BJ (cell line): ENCODE measurements around the gene MYOCD. TPM values are rescaled to one million over a fixed set of nuclear protein-coding genes. Genes with fewer than 3 reads are reported as not detected.

Experiments used
- CTCF ChIA-PET: fragments of 350-600 bp; formaldehyde crosslinking; extraction: SDS; loops from one replicate; lab custom pipeline; 2021; ENCODE audit warnings: antibody characterized with exemption, inconsistent platforms; lab: Yijun Ruan, JAX
- POLR2A ChIA-PET: fragments of 300-600 bp; sonication (Branson Sonifier 250); formaldehyde crosslinking; extraction: SDS; loops from one replicate; lab custom pipeline; 2021; ENCODE audit warnings: antibody characterized with exemption; lab: Charles Lee
- DNase-seq: peaks from one replicate; pipeline ENCODE4 v3.0.0-alpha.2; 2011; ENCODE audit warnings: low read depth
- H3K27me3 ChIP-seq: 2 replicates; pipeline ENCODE4 v1.6.0; 2011; ENCODE audit warnings: low read length; ENCODE audit not compliant: control insufficient read depth, insufficient read depth
- H3K36me3 ChIP-seq: 2 replicates; pipeline ENCODE4 v1.5.1; 2011; ENCODE audit warnings: low read length; ENCODE audit not compliant: control insufficient read depth, insufficient read depth
- H3K4me3 ChIP-seq: 2 replicates; pipeline ENCODE4 v1.5.1; 2011; ENCODE audit warnings: low read depth, mild to moderate bottlenecking, control low read depth, low read length
- polyA plus RNA-seq: library from polyadenylated mRNA; depleted of rRNA; stranded (reverse); fragments of >200 nt; gene quantifications from 2 replicates; pipeline ENCODE4 v1.2.3, GENCODE V29; 2011
- TF ChIP-seq, protein P1 (sequence below): IDR thresholded peaks from 2 replicates; pipeline ENCODE4 v1.5.1; 2011; ENCODE audit warnings: low read depth, mild to moderate bottlenecking, control low read depth, inconsistent platforms, low read length, moderate library complexity; ENCODE audit not compliant: insufficient read depth

MYOCD gene
- polyA plus RNA-seq, 1 experiment, result 18.3 TPM

GRCh38 chr17:12794919-12795532, 129.3 kb downstream of the MYOCD start:
- peaks cover 6% of the 10 kb centered on the region; the same call in 1 of the 2 replicates for H3K27me3 ChIP-seq
- H3K36me3 ChIP-seq, result no peaks in the 10 kb centered on the region
- ChIA-PET POLR2A (no interaction called here), CTCF (interaction anchor here (1.0 kb wide), 1 partner anchor 23 kb away, joined by 3 read pairs; no protein-coding TSS in a partner anchor)
- DNase-seq, result no peak
- TF ChIP-seq, protein P1, sequence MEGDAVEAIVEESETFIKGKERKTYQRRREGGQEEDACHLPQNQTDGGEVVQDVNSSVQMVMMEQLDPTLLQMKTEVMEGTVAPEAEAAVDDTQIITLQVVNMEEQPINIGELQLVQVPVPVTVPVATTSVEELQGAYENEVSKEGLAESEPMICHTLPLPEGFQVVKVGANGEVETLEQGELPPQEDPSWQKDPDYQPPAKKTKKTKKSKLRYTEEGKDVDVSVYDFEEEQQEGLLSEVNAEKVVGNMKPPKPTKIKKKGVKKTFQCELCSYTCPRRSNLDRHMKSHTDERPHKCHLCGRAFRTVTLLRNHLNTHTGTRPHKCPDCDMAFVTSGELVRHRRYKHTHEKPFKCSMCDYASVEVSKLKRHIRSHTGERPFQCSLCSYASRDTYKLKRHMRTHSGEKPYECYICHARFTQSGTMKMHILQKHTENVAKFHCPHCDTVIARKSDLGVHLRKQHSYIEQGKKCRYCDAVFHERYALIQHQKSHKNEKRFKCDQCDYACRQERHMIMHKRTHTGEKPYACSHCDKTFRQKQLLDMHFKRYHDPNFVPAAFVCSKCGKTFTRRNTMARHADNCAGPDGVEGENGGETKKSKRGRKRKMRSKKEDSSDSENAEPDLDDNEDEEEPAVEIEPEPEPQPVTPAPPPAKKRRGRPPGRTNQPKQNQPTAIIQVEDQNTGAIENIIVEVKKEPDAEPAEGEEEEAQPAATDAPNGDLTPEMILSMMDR, result no peak
- no peak overlapping the region for H3K4me3 ChIP-seq

DNA sequence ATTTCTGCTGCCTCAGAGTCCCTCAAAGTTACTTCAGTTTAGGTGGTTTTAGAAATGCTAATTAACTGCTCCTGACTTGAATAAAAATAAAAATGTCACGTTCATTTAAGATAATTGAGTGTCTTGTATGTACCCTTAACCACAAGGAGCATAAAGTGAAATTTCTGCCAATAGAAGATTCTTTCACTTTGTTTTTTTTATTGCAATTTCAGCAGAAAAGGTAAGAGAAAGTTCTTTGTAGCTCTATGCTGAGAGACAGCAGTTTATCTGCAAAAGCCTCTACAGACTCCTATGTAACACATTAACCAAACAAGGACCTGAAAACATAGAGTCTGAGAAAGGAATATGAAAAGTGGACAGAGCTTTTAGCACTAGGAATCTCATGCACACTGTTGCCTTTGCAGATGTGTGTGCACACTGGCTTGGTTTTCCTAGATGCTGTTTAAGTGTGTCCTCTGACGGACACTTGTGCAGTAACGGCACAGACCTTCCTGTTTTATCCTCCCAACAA, 135.2 kb downstream of the MYOCD start:
- H3K36me3 ChIP-seq, result no peaks in the 10 kb centered on the region
- CTCF ChIA-PET, result no interaction called here
- DNase-seq, result no peak
- POLR2A ChIA-PET, result no interaction called here
- TF ChIP-seq, protein P1, result no peak
- H3K27me3 ChIP-seq, result no peaks in the 10 kb centered on the region
- no peak overlapping the region for H3K4me3 ChIP-seq

DNA sequence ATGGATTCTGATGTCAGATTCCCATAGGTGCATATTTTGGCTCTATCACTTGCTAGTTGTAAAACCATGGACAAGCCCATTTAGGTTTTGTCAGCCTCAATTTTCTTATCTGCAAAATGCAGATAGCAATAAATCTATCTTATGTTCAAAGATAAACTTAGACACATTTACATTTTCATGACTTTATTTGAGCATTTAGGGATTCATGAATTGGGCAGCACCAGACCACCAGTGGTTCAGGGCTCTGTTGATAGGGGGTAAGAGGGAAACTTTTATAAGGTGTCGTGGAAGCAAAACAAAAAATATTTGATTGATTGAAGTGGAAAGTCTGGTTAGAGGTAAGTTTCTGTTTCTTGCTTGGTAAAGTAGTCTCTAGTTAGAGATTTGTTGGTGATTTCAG, 140.9 kb downstream of the MYOCD start:
- H3K4me3 ChIP-seq, result no peak overlapping the region

DNA sequence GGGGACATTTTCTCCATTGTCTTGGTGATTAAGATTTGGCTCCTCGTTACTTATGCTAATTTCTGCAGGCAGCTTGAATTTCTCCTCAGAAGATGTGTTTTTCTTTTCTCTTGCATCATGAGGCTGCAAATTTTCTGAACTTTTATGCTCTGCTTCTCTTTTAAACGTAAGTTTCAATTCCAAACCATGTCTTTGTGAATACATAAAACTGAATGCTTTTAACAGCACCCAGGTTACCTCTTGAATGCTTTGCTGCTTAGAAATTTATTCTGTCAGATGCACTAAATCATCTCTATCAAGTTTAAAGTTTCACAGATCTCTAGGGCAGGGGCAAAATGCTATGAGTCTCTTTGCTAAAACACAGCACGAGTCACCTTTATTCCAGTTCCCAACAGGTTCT, 143.0 kb downstream of the MYOCD start:
- Histone ChIP-seq H3K4me3 (no peak overlapping the region), H3K27me3 (no peaks in the 10 kb centered on the region), H3K36me3 (no peaks in the 10 kb centered on the region)
- TF ChIP-seq, protein P1, result no peak
- CTCF ChIA-PET, result no interaction called here
- no peak for DNase-seq
- POLR2A ChIA-PET, result no interaction called here

More for the DNA sequence above, 140.9 kb downstream of the MYOCD start:
- DNase-seq, result no peak
- POLR2A ChIA-PET, result no interaction called here
- Histone ChIP-seq H3K27me3 (no peaks in the 10 kb centered on the region), H3K36me3 (no peaks in the 10 kb centered on the region)
- CTCF ChIA-PET, result no interaction called here
- TF ChIP-seq, protein P1, result no peak

DNA sequence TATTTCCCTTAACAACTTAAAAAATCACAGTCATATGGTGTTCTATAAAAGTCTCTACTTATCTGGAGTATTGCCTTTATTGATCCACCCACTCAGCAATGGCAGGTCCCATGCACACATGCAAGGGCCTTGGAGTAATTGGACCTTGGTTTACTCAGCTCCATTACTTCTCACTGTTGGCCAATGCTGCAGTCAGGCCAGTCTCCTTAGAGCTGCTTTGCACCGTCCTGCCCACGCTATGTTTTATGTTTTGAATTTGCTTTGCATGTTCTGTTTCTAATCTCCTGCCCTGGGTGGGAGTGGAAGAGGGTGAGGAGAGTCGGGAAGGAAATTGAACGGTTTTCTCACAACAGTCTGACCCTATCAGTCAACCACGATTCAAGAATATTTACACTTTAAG, 147.2 kb downstream of the MYOCD start:
- H3K4me3 ChIP-seq, result no peak overlapping the region
- ChIA-PET CTCF (interaction anchor here (1.2 kb wide), 1 partner anchor 10 kb away, joined by 3 read pairs; no protein-coding TSS in a partner anchor), POLR2A (no interaction called here)
- no peaks in the 10 kb centered on the region for H3K27me3 ChIP-seq
- H3K36me3 ChIP-seq, result no peaks in the 10 kb centered on the region
- TF ChIP-seq, protein P1, result no peak
- DNase-seq, result no peak
